TTC549 (cell line): ENCODE data around the gene PPP2R2B.
"Not testable (repeated sequence)": the region's sequence is repeated elsewhere in the genome, so short reads cannot be mapped to it uniquely, and the experiment has no call there.

Source experiments
- FAIRE-seq: peaks from 2 replicates; lab custom pipeline; 2012; peaks lifted over from hg19 to GRCh38; lab: Jason Lieb, UNC

PPP2R2B gene

GRCh38 chr5:146734936-146735577 lies 143.5 kb downstream of the PPP2R2B start:
- FAIRE-seq = no peak

- no peak for FAIRE-seq
Measured at GRCh38 chr5:146732962-146733361, 145.6 kb downstream of the PPP2R2B start.

DNA sequence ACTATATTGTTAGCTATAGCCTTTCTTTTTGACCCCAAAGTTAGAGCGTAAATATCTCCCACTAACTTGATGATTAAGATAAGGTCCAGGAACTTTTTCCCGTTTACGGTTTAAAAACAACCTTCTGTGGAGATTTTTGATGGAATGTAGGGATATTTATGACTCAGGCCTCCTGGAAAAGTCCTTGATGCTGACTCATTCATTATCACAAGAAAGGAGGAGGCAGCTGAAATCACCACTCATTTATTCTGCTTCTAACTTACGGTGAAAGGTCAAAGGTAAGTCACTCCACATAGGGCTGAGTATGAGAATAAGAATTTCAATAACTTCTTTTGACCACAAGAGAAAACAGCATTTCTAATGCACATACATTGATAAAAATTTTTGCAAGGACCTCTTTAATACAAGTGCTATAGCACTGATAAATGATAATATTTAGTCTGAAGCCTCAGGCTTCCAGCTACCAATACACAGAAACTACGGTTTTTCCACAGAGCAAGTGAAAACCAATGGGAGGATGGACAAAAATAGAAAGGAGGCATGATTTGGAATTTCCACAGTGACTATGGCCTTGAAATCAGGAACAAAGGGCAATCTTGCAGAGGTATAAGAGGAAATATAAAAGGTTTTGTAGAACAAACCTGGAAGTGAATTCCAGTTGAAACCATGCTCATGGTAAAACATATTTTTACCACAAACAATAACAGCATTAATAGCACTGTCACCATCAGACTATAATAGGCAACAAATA lies 146.5 kb downstream of the PPP2R2B start:
- FAIRE-seq = no peak

DNA sequence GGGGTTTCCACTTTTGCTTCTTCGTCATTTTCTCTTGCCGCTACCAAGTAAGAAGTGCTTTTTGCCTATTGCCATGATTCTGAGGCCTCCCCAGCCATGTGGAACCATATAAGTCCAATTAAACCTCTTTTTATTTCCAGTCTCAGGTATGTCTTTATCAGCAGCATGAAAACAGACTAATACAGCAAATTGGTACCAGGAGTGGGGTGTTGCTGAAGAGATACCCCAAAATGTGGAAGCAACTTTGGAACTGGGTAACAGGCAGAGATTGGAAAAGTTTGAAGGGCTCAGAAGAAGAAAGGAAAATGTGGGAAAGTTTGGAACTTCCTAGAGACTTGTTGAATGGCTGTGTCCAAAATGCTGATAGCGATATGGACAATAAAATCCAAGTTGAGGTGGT lies 149.8 kb downstream of the PPP2R2B start:
- FAIRE-seq = not testable (repeated sequence)

DNA sequence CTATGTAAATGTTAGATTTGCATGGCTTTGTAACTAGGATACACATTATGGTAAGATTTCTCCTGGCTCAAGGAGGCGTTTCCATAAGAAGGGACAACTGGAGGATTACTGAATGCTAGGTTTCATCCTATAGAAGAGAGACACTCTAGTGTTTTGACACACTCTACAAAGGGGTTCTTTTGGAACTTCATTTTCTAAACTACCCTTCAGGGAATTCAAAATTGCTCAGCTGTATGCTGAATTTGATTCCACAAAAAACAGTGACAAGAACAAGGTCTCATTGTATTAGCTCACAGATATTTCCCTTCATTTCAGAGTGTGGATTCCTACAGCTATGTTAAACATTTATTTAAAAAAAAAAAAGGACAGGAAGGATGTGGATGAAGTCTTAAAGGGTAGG lies 151.7 kb downstream of the PPP2R2B start:
- FAIRE-seq = no peak

- no peak for FAIRE-seq
Measured at GRCh38 chr5:146726020-146726419, 152.5 kb downstream of the PPP2R2B start.

- no peak for FAIRE-seq
Measured at GRCh38 chr5:146725025-146725424, 153.5 kb downstream of the PPP2R2B start.

GRCh38 chr5:146722361-146722779 lies 156.2 kb downstream of the PPP2R2B start:
- no peak for FAIRE-seq

DNA sequence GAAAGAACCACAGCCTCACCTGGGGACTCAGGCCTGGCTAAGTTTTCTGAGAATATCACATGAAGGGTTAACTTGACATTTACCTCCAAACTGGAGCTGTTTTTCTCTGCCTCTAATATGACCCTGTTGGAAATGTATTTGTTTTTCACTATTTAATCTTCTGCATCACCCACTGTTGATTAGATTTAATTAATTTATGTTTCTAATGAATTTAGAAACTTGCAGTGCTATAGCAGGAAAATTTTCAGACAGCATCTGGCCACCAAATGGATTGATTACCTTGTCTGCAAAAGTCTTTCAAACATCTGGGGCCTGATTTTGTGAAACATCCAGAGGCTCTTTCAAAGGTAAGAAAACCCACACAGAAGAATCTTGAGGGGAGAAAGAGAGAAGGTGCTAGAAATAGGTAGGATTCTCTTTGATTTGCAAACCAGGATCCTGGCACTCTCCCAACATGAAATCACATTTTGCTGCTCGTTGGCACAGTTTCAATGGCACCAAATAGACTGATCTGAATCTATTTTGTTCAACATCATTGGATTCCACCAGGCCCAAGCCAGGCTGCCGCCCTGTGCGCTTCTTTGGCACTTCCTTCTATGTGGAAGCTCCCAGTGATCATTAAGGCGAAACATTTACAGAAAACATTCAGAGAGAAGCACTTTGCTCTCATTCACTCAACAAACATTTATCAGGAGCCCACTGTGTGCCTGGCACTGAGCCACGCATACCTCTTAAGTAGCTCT lies 157.3 kb downstream of the PPP2R2B start:
- no peak for FAIRE-seq

- FAIRE-seq = no peak
Measured at GRCh38 chr5:146720107-146720506, 158.4 kb downstream of the PPP2R2B start.

DNA sequence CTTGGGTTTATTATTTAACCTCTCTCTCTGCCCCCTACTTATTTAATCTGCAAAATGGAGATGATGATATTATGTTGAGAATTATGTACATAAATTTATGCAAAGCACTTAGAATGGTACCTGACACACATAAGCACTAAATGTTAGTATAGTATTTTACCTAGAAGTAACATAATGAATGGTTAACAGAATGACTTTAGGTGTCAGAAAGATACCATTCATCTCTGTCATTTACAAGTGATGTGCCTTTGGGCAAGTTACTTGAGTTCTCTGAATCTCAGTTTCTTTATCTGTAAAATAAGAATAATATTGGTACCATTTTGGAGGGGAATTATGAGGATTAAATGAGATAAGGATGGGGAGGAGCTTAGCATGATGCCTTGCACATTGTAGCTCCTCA lies 159.4 kb downstream of the PPP2R2B start:
- FAIRE-seq = no peak

DNA sequence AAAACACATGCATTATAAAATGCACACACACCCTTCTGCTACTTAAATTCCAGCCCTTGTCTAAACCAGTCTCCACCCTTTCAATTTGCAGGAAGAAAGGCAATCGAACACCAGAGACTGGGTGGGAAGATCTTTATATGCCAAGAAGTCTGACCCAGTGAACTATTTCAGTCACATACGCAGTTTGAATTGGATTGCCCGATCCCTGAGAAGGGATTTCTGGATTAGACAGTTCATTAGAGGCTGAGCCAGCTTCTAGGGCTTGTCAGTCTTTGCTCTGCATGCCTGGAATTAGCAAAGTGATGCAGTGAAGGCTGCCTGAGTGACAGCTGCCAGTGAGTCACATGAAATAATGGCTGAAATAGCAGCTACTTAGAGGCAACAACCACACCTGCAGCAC lies 159.9 kb downstream of the PPP2R2B start:
- FAIRE-seq = no peak

- FAIRE-seq = no peak
Measured at GRCh38 chr5:146717951-146718350, 160.6 kb downstream of the PPP2R2B start.

- no peak for FAIRE-seq
Measured at GRCh38 chr5:146716636-146717035, 161.9 kb downstream of the PPP2R2B start.

DNA sequence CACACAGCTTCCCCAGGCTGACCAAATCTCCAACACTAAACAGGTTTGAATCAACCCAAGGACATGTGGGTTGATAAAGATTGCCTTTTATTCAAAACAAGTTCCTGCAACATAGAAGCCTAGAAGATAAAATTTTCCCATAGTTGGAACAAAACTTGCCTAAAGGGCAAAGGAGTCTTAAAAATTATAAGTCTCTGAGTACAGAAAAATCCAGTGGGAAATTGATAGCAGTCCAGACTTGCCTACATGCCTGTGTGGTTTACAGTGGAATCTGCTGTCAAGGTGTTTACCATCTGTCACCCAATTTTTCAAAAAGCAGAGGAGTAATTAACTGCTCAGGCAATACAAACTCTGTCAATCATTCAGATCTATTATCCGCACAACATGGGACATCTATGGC lies 168.2 kb downstream of the PPP2R2B start:
- FAIRE-seq = no peak

GRCh38 chr5:146707316-146707715 lies 171.2 kb downstream of the PPP2R2B start:
- FAIRE-seq = no peak

GRCh38 chr5:146706321-146706972 lies 172.1 kb downstream of the PPP2R2B start:
- no peak for FAIRE-seq

- no peak for FAIRE-seq
Measured at GRCh38 chr5:146704949-146705665, 173.4 kb downstream of the PPP2R2B start.

GRCh38 chr5:146703899-146704298 lies 174.7 kb downstream of the PPP2R2B start:
- no peak for FAIRE-seq

GRCh38 chr5:146703499-146703898 lies 175.1 kb downstream of the PPP2R2B start:
- FAIRE-seq = no peak

- no peak for FAIRE-seq
Measured at GRCh38 chr5:146699664-146700418, 178.7 kb downstream of the PPP2R2B start.
